Measurements from ENCODE around the gene ELMO2. TPM values are rescaled to one million over a fixed set of nuclear protein-coding genes. Genes with fewer than 3 reads are reported as not detected.

ELMO2 gene
- total RNA-seq, 8 experiments from 2014 or later = 23.0 to 58.2 (median 38.2) TPM

Other genes starting within 250 kb of the ELMO2 start
- gene CDH22, start 98.1 kb downstream of the ELMO2 start, total RNA-seq = 1 to 10 TPM in 5 of 8 experiments, under 1 TPM in 3; 0.36 to 4.4 (median 2.3) TPM
- 10 to 100 TPM in 5 of 8 experiments, 1 to 10 TPM in 3; 4.0 to 18.2 (median 11.0) TPM for gene ZNF334, start 106.9 kb upstream of the ELMO2 start, total RNA-seq
- gene OCSTAMP, start 144.0 kb upstream of the ELMO2 start, total RNA-seq = under 1 TPM in 3 of 8 experiments, not detected in 5; 0.15 to 0.29 (median 0.28) TPM
- 1 to 10 TPM in 7 of 8 experiments, under 1 TPM in 1; 0.97 to 5.0 (median 3.0) TPM for gene SLC13A3, start 244.8 kb upstream of the ELMO2 start, total RNA-seq